ENCODE results near the gene ATP6V1G2.

GRCh38 chr6:31521835-31522234 is 24.6 kb downstream of the ATP6V1G2 start:
- TF ChIP-seq CTCF (IDR thresholded peaks at IDR 0.05; ENCODE audit: insufficient read depth, low read length) (no peak), POLR2AphosphoS5 (IDR thresholded peaks at IDR 0.05; ENCODE audit: low read depth) (no peak)
